Myocyte (in vitro differentiated cells): ENCODE measurements around the gene CDK11B. TPM values are rescaled to one million over a fixed set of nuclear protein-coding genes. Genes with fewer than 3 reads are reported as not detected.
"Not testable (repeated sequence)": the region's sequence is repeated elsewhere in the genome, so short reads cannot be mapped to it uniquely, and the experiment has no call there.

Experiments
- DNase-seq: peaks from one replicate; pipeline ENCODE4 v3.0.0-alpha.2; 2012; ENCODE audit warnings: low read depth
- polyA plus RNA-seq: library from polyadenylated mRNA; unstranded; fragments of >200 nt; gene quantifications from one replicate; pipeline ENCODE4 v1.2.1, GENCODE V29; 2012; ENCODE audit warnings: missing spikeins
- total RNA-seq: library from RNA; depleted of rRNA; stranded (reverse); fragments of >200 nt; gene quantifications from 2 replicates; pipeline ENCODE4 v1.2.3, GENCODE V29; 2014

The CDK11B gene
- 16.0 and 16.1 TPM in 2 replicates for total RNA-seq
- polyA plus RNA-seq: 33.6 TPM

DNA sequence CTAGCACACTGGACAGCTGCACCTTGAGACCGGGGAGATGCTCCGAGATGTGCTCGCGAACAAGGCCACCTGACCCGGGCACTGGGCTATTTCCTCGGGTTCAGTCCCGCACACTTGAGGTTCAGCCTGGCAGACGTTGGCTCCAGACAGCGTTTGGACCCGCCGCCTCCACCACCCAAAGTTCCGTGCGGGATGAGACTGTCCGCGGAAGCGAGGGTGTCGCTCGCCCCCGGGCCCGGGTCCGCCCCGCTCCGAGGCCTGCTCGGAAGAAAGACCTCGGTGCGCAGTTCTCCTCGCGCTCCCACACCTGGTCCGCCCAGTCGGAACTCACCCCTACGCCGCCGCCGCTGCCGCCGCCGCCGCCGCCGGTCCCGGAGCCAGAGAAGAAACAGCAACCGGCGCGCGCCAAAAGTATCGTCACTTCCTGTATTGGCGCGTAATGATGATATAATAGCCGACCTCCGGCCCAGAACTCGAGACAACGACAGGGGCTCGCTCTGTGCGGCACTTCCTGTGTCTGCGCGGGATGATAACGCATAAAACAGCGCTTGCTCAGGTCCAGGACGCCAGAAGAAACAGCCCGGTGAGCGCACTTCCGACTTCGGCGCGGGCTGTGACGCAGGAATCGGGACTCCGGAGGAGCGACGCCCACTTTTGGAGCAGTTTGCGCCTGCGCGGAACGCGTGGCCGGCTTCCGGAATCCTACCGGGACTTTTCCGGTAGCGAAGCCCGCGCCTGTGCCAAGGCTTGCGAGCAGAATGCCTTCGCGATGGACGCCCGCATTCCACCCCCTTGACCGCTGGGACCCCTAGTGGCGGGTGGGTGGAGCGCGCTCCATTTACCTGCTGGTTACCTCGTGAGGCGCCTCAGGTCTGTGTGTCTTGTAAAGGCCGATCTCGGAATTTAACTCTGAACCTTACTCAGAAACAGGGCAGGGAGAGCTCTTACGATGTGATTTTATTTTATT lies at the start of gene CDK11B:
Gene CDK11B (minus strand): TSS at position 422 of the 967 bp plus-strand sequence. CDS start 1,519 bp downstream, outside the sequence.
- peak; percentile 94 for DNase-seq

DNA sequence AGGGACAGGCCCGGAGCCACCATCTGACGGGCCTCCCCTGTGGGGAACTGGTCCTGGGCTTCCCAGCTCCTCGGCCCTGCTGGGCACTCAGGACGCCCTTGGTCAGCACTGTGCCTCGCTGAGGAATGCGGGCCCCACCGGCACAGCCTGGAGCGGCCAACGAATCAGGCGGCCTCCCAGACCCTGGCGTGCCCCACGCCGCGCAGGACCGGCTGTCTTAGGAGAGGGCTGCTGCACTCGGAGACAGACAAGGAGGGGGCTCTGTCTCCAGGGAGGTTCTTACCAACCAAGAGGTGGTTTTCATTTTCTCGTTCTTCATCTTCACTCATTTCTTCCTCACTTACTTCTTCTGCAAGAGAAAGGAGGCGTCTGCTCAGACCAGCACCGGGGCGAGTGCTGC lies 49.1 kb upstream of the CDK11B start:
- not testable (repeated sequence) for DNase-seq

DNA sequence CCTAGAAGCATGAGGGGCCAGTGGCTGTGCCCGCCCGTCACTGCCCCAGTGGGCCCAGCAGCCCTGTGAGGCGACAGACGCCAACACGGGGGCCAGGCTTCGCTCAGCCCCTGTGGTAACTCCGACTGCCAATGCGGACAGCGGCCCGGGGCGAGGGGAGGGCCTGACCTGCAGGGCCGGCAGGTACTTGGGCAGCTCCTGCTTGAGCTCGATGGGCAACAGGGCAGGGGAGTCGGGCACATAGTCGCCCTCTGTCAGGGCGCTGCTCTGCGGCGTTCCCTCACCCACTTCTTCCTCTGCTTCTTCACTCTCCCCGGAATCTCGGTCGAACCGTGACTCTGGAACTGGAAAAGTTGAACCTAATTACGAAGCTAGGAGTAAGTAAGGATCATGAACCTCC lies 48.4 kb upstream of the CDK11B start:
- not testable (repeated sequence) for DNase-seq

DNA sequence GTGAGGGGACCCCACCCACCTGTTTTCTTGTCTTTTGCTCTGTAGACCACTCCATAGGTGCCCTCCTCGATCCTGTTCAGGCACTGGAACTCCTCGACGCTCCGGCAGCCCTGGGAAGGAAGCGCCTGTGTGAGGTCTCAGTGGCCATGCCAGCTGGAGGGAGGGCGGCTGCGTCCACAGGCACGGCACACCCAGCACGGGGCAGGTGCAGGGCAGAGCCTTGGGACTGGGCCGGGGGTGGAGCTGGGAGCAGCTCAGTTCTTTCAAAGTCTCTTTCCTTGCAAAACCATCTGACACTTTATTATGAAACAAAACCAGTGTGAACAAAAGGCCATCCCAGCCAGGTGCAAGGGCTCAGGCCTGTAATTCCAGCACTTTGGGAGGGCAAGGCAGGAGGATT lies 46.8 kb upstream of the CDK11B start:
- not testable (repeated sequence) for DNase-seq

DNA sequence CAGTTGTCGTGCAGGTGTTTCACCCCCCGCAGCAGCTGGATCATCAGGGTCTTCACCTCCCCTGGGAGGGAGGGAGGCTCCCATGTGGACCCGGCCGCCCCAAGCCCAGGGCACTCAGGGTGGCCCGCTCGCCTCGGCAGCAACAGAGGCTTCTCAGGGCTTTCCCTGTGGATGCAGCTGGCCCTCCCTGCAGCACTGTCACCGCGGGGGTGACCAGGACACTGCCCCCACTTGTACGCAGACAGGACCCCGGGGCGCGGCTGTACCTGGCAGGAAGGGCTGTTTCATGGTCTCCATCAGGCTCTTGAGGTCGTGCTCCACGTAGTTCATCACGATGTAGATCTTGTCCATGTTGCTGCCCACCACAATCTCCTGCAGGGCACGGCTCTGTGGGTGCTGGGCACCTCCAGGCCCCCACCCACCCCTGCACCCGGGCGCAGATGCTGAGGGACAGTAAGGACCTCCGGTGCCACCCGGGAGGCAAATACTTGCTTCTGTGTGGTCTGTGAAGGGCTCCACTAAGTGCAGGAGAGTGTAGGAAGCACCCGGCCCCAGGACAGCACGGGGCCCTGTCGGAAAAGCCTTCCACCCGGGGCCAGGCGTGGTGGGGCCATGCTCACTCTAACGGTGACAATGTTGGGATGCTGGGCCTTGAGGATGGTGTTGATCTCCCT lies 45.6 kb upstream of the CDK11B start:
- not testable (repeated sequence) for DNase-seq

DNA sequence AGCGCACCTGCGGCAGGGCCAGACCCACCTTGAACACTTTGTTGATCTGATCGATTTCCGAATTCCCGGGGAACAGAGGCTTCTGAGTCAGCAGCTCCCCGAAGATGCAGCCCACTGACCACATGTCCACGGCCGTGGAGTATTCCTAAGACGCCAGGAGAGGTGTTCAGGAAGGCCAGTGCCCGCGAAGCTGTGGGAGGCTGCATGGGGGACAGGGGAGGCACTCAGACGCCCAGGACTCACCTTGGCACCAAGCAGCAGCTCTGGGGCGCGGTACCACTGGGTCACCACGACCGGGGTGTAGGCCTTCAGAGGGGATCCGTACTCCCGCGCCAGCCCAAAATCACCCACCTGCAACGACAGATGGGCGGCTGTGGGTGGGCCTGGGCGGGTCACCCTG lies 45.0 kb upstream of the CDK11B start:
- DNase-seq: no peak

DNA sequence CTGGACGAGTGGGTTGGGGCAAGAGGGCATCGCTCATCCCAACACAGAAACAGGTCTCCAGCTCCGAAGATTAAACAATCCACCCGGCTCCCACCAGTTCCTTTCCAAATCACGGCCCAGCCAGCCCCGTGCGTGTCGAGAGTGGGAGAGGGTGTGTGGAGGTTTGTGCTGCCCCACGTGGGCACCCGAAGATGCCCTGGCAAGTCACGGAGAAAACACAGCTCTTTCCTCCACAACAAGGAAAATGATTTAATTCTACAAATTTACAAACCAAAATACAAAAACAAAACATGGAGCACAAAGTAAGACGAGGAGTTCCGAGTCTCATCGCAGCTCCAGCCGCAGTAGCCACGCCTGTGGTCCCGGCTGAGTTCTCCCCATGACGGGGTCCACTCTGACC lies 43.7 kb upstream of the CDK11B start:
- not testable (repeated sequence) for DNase-seq

DNA sequence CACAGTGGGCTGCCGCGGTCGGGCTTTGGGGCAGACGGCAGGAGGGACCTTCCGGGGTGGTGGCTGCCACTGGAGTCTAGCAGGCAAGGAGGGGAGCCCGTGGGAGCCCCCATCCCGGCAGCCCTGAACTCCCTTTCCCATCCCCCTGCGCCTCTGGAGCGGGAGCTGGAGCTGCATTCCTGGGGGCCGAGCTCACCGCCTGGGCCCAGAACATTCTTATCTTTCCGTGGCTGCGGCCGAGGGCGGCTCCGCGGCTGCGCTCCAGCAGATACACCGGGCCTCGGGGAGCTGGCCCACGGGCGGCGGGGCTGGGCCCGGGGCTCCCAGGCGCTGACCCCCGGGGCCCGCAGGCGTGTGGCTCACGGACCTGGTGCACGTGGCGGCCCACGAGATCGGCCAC lies 41.8 kb upstream of the CDK11B start:
- DNase-seq: not testable (repeated sequence)

DNA sequence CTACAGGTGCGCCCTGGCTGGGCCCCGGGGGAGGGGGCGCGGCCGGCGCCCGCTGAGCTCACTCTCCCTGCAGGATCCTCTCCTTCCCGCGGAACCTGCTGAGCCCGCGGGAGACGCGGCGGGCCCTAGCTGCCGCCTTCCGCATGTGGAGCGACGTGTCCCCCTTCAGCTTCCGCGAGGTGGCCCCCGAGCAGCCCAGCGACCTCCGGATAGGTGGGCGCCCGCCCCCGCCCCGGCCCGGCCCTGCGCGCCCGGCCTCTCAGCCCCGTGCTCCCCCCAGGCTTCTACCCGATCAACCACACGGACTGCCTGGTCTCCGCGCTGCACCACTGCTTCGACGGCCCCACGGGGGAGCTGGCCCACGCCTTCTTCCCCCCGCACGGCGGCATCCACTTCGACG lies 41.3 kb upstream of the CDK11B start:
- DNase-seq: not testable (repeated sequence)

DNA sequence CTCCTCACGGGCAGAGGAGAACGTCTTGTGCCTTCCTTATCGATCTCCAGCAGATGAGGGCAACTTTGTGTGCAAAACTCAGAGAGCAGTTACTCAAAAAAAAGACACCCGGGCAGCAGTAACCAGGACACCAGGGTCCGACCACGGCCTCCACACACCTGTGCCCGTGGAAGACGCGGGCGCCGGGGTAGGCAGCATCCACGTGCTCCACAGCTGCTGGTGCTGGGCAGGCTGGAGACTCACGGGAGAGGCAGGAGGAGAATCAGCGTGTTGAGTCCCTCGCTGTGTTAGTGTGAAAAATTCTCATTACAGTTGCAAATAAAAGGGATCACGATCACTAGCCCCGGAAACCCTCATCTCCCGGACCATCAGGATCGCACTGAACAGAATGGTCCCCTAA lies 40.3 kb upstream of the CDK11B start:
- DNase-seq: not testable (repeated sequence)

DNA sequence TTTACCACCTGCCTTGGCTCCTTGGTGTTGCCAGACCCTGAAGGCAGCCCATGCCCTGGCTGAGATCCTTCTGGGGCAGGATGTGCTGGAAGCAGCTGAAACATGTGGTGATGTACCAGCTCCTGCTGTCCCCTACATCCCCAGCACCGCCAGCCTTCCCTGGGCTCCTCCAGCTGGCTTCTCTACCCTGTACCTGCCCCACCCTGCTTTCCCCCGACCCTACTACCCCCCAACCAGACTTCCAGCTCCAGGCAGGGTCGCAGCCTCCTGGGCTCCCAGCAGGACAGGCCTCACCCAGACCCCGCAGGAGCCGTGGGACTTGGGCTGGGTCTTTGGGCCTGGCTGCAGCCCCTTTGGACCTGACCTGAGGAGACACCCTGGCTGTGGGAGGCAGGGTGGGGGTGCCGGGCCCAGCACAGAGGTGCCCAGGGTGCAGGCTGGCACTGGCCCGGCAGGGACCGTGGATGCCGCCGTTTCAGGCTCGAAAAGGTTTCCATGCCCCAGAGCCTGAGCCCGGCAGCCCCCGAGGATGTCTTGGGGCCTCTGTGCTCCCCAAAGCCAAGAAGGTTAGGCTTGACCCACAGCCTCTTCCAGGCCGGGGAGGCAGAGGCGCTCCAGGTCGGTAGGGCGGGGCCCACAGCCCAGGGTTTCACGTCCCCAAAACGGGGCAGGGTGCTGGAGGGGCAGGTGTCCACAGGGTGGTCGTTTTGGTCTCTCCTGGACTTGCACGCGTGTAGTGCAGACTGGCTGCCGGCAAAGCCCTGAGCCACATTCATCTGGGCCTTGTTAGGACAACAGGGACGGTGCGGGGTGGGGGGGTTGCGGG lies 38.8 kb upstream of the CDK11B start:
- not testable (repeated sequence) for DNase-seq

DNA sequence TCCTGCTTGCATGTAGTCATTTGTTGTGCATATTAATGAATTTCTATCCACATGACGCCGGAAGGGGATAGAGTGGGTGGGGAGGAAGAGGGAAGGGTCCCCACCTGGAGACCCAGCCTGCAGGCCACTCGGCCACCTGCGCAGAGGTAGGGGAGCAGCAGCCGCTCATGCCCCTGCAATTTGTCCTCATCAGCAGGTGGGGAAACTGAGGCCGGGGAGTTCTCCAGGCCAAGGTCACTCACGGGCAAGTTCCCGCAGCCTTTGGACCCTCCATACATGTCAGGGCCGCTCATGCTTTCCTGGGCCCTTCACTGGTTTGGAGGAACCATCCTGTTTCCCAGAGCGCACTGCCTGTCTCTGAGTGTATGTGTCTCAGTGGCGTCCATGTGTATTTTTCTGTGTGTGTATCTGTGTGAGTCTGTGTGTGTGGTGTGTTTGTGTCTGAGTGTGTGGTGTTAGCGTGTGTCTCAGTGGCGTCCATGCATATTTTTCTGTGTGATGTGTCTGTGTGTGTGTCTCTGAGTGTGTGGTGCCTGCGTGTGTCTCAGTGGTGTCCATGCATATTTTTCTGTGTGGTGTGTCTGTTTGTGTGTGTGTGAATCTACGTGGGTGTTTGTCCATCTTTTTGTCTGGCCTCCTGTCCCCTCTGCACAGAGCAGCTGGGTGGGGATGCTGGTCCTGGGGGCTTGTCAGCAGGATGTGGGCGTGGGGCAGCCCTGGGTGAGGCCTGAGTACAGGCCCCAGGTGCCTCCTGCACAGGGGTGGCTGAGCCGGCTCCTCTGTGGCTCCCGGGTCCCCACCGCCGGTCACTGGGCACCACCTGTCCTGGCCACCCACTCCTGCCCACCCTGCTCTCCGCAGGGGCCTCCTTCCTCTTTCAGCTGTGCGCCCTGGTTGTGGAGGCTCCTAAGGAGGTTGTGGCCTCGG lies 37.9 kb upstream of the CDK11B start:
- DNase-seq: not testable (repeated sequence)

DNA sequence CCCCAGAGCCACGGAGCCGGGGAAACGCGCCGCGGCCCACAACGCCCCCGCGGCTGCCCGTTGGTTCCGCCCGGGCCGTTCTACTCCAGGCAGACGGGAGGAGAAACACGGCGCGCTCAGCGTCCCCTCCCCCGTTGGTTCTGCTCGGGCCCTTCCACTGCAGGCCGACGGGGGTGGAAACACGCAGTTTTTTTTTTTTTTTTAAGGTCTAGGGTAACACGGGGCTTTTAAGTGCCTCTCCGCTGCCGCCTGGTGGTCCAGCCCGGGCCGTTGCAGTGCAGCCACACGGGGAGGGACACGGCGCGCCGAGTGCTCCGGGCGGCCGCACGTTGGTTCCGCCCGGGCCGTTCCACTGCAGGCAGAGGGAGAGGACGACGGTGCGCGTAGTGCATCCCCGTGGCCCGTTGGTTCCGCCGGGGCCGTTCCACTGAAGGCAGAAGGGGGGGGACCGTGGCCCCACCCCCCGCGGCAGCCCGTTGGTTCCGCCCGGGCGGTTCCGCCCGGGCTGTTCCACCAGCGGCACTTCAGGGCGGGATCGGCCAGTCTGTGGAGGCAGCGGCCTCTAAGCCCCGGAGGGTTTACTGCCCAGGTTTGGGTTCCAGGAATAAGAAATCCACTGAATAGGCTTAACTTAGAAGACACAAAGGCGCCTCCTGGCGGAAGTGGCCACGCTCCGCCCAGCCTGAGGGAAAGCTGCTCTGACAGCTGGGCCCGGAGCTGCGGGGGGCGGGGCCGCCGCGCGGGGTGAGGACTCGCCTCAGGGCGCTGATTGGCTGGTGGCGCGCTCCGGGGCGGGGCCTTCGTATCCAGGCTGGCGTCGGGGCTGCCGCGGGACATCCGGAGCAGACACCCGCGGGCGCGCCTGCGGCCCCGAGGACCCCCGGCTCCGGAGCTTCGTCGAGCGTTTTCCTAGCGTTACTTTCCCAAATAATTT lies 34.2 kb upstream of the CDK11B start, which contains the start of gene SLC35E2B:
Gene SLC35E2B (minus strand): TSS at position 82 of the 934 bp plus-strand sequence. CDS start 16,096 bp downstream, outside the sequence.
- peak; percentile 88 for DNase-seq

DNA sequence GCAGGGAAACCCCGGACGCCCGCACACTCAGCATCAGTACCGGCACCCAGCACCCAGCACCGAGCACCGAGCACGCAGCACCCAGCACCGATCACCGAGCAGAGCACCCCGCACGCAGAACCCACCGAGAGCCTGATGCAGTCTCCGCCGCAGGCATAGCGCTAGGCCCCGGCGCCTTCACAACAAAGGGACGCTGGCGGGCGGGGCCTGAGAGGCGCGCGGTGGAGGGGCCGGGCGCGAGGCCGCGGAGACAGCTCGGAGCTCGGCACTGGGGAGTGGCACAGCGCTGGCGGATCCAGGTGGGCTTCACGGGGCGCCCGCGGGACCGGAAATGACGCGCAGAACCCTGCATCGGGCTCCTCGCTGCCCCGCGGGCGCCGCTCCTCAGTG lies 33.5 kb upstream of the CDK11B start:
- peak; percentile 68 for DNase-seq

DNA sequence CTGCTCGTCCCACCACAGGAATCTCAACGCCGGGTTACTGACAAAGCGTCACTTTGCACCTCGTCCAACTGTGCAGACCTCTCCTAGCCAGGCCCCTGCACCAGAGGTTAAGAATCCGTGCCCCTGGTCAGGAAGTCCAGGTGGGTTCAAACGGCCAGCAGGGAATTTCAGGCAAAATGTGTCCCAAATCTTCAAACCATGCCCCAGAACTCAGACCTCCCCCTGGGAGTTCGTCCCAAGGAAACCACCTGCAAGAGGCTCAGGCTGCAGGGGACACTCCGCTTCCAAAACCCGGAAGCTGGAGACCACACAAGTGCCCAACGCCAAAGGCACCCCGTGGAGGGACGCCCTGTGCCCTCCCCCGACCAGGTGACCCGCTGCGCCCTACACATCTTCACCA lies 32.6 kb upstream of the CDK11B start:
- DNase-seq: not testable (repeated sequence)

DNA sequence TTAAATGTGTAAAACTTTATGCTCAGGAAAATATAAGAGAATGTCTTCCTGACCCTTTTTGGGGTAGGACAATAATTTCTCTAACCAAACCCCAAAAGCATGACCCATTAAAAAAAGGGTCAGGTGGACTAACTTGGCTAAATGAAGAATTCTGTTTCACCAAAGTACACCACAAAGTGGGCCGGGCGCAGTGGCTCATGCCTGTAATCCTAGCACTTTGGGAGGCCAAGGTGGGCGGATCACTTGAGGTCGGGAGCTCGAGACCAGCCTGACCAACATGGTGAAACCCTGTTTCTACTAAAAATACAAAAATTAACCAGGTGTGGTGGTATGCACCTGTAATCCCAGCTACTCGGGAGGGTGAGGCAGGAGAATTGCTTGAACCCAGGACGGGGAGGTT lies 30.7 kb upstream of the CDK11B start:
- DNase-seq: not testable (repeated sequence)

DNA sequence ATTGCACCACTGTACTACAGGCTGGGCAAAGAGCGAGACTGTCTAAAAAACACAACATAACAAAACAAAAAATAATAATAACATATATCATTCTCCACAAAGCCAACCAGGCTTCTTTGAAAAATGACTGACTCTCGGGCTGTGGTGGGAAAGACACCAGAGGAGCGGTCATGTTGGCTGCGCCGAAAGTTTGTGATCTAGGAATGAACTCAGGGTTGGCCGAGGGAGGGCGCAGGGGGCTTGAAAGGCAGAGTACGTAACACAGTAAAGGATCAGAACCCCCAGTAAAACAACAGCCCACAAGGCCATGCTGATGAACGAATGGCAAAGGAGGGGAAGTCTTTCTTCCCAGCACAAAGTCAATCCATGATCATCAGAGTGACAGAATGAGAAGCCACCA lies 29.0 kb upstream of the CDK11B start:
- DNase-seq: no peak

DNA sequence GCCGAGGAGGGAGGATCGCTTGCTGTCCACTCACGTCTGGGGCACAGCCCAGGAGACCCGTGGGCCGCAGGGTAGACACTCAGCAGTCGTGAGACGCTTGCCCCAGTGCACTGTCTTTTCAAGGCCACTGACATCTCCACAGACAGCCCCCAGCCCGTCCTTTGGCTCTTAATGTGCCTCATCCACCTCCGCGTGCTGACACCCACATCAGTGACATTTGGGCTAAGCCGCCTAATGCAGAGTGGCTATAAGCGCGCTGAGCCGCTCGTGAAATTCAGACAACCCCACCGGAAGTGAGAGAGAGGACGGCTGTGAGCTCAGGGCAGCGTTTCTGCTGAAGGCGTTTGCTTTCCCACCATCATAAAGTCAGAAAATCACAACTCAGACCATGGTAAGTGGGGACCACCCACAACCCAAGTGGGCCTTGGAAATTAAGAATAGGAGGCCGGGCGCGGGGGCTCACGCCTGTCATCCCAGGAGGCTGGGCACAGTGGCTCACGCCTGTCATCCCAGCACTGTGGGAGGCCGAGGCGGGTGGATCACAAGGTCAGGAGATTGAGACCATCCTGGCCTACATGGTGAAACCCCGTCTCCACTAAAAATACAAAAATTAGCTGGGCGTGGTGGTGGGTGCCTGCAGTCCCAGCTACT lies 25.4 kb upstream of the CDK11B start:
- no peak for DNase-seq
